ENCODE measurements around the gene PIP5K1C. TPM values are rescaled to one million over a fixed set of nuclear protein-coding genes. Genes with fewer than 3 reads are reported as not detected.

The PIP5K1C gene
- polyA plus RNA-seq, 2 of the 4 experiments (the other 2 are of a cell fraction): 2.6 to 9.3 TPM

DNA sequence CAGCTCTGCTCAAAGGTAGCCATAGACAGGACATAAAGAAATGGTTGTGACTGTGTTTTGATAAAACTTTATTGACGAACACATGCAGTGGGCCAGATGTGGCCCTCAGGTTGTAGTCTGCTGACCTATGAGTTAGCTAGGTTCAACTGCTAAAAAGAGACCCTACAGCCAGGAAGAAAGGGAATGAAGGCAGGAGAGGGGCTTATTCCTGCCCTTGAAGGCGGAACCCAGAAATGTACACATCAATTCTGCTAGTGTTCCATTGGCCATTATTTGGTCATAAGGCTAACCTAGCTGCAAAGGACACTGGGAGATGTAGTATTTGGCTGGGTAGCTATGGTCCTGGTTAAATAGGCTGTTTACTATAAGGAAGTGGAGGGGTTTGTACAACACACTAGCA is 43.2 kb upstream of the PIP5K1C start:
- TF ChIP-seq, protein P1, sequence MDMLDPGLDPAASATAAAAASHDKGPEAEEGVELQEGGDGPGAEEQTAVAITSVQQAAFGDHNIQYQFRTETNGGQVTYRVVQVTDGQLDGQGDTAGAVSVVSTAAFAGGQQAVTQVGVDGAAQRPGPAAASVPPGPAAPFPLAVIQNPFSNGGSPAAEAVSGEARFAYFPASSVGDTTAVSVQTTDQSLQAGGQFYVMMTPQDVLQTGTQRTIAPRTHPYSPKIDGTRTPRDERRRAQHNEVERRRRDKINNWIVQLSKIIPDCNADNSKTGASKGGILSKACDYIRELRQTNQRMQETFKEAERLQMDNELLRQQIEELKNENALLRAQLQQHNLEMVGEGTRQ (IDR thresholded peaks at IDR 0.05): peak; percentile 24
- no peak for TF ChIP-seq BHLHE40 (IDR thresholded peaks at IDR 0.05; ENCODE audit: low read depth, low read length)
- WGBS (ENCODE audit: missing lambda C conversion rate): 80% methylated on average over 2 of the region's 2 CpGs
- peak in 1 of 2 experiments; percentile 31 for DNase-seq (ENCODE audit: low read depth in 1 of 2, low spot score in 1 of 2)
- ChIA-PET CTCF (no interaction called here), POLR2A (interaction anchor here (1.1 kb wide), 1 partner anchor 19 kb away, joined by 4 read pairs; the partner anchor contains the start of gene MRPL54)
- Histone ChIP-seq H3K4me3 (no peak overlapping the region), H3K4me2 (no peak overlapping the region), H3K27ac (no peak overlapping the region), H3K9me3 (no peaks in the 10 kb centered on the region), H3K4me1 (no peaks in the 10 kb centered on the region)
- peak; percentile 73 to 83 for ATAC-seq
- FAIRE-seq: no peak

DNA sequence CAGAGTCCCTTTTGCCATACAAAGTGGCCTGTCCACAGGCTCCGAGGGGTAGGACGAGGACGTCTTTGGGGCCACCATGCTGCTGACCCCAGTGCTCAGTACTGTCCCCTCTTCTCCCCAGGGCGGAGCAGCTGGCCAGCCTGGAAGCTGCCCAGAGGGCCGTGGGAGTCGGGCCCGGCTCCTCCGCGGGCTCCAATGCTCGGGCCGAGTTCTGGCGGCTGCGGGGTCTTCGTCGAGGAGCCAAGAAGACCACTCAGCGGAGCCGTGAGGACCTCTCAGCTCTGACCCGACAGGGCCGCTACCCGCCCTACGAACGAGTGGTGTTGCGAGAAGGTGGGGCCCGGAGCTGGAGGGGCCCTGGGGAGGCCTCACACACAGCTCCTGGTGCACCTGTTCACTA is 40.2 kb upstream of the PIP5K1C start:
- Histone ChIP-seq H3K27ac (no peak overlapping the region), H3K4me2 (no peak overlapping the region), H3K4me3 (no peak overlapping the region), H3K4me1 (no peaks in the 10 kb centered on the region), H3K9me3 (no peaks in the 10 kb centered on the region)
- DNase-seq (ENCODE audit: low read depth in 1 of 2, low spot score in 1 of 2): no peak
- WGBS (ENCODE audit: missing lambda C conversion rate): 96% methylated on average over 24 of the region's 24 CpGs
- ChIA-PET POLR2A (no interaction called here), CTCF (interaction anchor here (1.1 to 1.6 kb wide), 2 partner anchors 9 to 12 kb away, joined by 3 to 5 read pairs; no protein-coding TSS in a partner anchor)
- TF ChIP-seq EP300 (IDR thresholded peaks at IDR 0.05): no peak
- TF ChIP-seq SMC3 (IDR thresholded peaks at IDR 0.05): no peak
- TF ChIP-seq FOSL2 (IDR thresholded peaks at IDR 0.05): no peak
- no peak for TF ChIP-seq FOSL2 (CRISPR knock-in tag; IDR thresholded peaks at IDR 0.05)
- TF ChIP-seq, protein P2, sequence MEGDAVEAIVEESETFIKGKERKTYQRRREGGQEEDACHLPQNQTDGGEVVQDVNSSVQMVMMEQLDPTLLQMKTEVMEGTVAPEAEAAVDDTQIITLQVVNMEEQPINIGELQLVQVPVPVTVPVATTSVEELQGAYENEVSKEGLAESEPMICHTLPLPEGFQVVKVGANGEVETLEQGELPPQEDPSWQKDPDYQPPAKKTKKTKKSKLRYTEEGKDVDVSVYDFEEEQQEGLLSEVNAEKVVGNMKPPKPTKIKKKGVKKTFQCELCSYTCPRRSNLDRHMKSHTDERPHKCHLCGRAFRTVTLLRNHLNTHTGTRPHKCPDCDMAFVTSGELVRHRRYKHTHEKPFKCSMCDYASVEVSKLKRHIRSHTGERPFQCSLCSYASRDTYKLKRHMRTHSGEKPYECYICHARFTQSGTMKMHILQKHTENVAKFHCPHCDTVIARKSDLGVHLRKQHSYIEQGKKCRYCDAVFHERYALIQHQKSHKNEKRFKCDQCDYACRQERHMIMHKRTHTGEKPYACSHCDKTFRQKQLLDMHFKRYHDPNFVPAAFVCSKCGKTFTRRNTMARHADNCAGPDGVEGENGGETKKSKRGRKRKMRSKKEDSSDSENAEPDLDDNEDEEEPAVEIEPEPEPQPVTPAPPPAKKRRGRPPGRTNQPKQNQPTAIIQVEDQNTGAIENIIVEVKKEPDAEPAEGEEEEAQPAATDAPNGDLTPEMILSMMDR (IDR thresholded peaks at IDR 0.05): no peak
- TF ChIP-seq, protein P3, sequence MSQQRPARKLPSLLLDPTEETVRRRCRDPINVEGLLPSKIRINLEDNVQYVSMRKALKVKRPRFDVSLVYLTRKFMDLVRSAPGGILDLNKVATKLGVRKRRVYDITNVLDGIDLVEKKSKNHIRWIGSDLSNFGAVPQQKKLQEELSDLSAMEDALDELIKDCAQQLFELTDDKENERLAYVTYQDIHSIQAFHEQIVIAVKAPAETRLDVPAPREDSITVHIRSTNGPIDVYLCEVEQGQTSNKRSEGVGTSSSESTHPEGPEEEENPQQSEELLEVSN (IDR thresholded peaks at IDR 0.05; ENCODE audit: borderline replicate concordance, low read depth): no peak
- no peak for TF ChIP-seq CHD2 (IDR thresholded peaks at IDR 0.05; ENCODE audit: low read length, partially characterized antibody)
- TF ChIP-seq, protein P4, sequence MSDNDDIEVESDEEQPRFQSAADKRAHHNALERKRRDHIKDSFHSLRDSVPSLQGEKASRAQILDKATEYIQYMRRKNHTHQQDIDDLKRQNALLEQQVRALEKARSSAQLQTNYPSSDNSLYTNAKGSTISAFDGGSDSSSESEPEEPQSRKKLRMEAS (IDR thresholded peaks at IDR 0.05): no peak
- TF ChIP-seq, protein P5, sequence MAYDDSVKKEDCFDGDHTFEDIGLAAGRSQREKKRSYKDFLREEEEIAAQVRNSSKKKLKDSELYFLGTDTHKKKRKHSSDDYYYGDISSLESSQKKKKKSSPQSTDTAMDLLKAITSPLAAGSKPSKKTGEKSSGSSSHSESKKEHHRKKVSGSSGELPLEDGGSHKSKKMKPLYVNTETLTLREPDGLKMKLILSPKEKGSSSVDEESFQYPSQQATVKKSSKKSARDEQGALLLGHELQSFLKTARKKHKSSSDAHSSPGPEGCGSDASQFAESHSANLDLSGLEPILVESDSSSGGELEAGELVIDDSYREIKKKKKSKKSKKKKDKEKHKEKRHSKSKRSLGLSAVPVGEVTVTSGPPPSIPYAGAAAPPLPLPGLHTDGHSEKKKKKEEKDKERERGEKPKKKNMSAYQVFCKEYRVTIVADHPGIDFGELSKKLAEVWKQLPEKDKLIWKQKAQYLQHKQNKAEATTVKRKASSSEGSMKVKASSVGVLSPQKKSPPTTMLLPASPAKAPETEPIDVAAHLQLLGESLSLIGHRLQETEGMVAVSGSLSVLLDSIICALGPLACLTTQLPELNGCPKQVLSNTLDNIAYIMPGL (CRISPR knock-in tag; IDR thresholded peaks at IDR 0.05; ENCODE audit: borderline replicate concordance): no peak
- no peak for TF ChIP-seq RFX5 (IDR thresholded peaks at IDR 0.05)
- ATAC-seq: no peak
- no peak for FAIRE-seq

DNA sequence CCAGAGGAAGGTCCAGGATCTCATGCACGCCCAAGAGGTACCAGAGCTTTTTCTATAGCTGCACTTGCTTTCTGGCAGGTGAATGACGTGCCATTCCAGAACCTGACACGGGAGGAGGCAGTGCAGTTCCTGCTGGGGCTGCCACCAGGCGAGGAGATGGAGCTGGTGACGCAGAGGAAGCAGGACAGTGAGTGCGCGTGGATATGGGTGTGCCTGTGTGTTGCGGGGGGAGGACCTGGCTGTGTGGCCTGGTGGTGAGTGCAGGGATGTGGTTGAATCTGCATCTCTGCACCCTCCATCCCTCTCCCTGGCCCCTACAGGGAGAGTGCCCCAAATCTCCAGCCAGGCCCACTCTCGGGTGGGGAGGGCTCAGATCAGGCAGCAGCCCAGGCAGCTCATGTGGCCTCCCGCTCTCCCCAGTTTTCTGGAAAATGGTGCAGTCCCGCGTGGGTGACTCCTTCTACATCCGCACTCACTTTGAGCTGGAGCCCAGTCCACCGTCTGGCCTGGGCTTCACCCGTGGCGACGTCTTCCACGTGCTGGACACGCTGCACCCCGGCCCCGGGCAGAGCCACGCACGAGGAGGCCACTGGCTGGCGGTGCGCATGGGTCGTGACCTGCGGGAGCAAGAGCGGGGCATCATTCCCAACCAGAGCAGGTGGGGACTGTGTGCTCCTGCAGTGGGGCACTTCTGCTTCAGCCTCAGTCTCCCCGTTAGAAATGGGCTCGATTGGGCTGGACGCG is 38.4 kb upstream of the PIP5K1C start:
- TF ChIP-seq RCOR1 (IDR thresholded peaks at IDR 0.05; ENCODE audit: low read depth, low read length) (no peak), ESRRA (IDR thresholded peaks at IDR 0.05; ENCODE audit: borderline replicate concordance, low read length) (no peak), NPAS2 (CRISPR knock-in tag; IDR thresholded peaks at IDR 0.05; ENCODE audit: borderline replicate concordance) (no peak), CEBPB (IDR thresholded peaks at IDR 0.05) (no peak), HOXB5 (CRISPR knock-in tag; IDR thresholded peaks at IDR 0.05) (no peak), NR3C1 (IDR thresholded peaks at IDR 0.05) (no peak), HOXA7 (CRISPR knock-in tag; IDR thresholded peaks at IDR 0.05) (no peak), GATA3 (IDR thresholded peaks at IDR 0.05; ENCODE audit: borderline replicate concordance) (no peak), FOSL2 (IDR thresholded peaks at IDR 0.05) (no peak), FOSL2 (CRISPR knock-in tag; IDR thresholded peaks at IDR 0.05) (no peak)
- TF ChIP-seq, protein P3 (IDR thresholded peaks at IDR 0.05; ENCODE audit: borderline replicate concordance, low read depth): no peak
- TF ChIP-seq, protein P6, sequence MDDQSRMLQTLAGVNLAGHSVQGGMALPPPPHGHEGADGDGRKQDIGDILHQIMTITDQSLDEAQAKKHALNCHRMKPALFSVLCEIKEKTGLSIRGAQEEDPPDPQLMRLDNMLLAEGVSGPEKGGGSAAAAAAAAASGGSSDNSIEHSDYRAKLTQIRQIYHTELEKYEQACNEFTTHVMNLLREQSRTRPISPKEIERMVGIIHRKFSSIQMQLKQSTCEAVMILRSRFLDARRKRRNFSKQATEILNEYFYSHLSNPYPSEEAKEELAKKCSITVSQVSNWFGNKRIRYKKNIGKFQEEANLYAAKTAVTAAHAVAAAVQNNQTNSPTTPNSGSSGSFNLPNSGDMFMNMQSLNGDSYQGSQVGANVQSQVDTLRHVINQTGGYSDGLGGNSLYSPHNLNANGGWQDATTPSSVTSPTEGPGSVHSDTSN (IDR thresholded peaks at IDR 0.05): no peak
- TF ChIP-seq, protein P7, sequence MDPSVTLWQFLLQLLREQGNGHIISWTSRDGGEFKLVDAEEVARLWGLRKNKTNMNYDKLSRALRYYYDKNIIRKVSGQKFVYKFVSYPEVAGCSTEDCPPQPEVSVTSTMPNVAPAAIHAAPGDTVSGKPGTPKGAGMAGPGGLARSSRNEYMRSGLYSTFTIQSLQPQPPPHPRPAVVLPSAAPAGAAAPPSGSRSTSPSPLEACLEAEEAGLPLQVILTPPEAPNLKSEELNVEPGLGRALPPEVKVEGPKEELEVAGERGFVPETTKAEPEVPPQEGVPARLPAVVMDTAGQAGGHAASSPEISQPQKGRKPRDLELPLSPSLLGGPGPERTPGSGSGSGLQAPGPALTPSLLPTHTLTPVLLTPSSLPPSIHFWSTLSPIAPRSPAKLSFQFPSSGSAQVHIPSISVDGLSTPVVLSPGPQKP (IDR thresholded peaks at IDR 0.05; ENCODE audit: low read depth, low read length): no peak
- ATAC-seq (no peak; a peak in 1 of 6 replicates), FAIRE-seq (no peak), DNase-seq (ENCODE audit: low read depth in 1 of 2, low spot score in 1 of 2) (no peak)
- CTCF ChIA-PET: interaction anchor here (0.6 to 1.6 kb wide), 4 partner anchors 10 to 72 kb away, joined by 3 to 5 read pairs (median 4); no protein-coding TSS in a partner anchor
- Histone ChIP-seq H3K4me1 (no peaks in the 10 kb centered on the region), H3K4me3 (no peak overlapping the region), H3K9me3 (no peaks in the 10 kb centered on the region), H3K4me2 (no peak overlapping the region), H3K27ac (no peak overlapping the region)
- WGBS (ENCODE audit: missing lambda C conversion rate): 84% methylated on average over 18 of the region's 32 CpGs
- POLR2A ChIA-PET: interaction anchor here (0.5 kb wide), 1 partner anchor 266 kb away, joined by 7 read pairs; no protein-coding TSS in a partner anchor

All from A549 (cell line).